H1 (cell line): ENCODE measurements around the gene DPF1. TPM values are rescaled to one million over a fixed set of nuclear protein-coding genes. Genes with fewer than 3 reads are reported as not detected.

Experiments used
- ATF2 ChIP-seq: IDR thresholded peaks from 2 replicates; pipeline ENCODE4 v1.6.1; 2012; ENCODE audit warnings: low read length, inconsistent platforms
- CBX8 ChIP-seq: fragments of 300-800, 300-1000 bp; sonication (generic); IDR thresholded peaks from 2 replicates; pipeline ENCODE4 v1.7.1; 2016; ENCODE audit warnings: low read depth, low read length, borderline replicate concordance
- RBBP5 ChIP-seq: IDR thresholded peaks from 2 replicates; pipeline ENCODE4 v1.7.1; 2012; ENCODE audit warnings: low read depth, mild to moderate bottlenecking, inconsistent platforms, low read length, moderate library complexity, borderline replicate concordance
- polyA plus RNA-seq, 7 experiments: library from polyadenylated mRNA; depleted of rRNA in 3 of 7; stranded (reverse) in 5 of 7; unstranded in 2 of 7; fragments of >200 nt in 5 of 7; fragments of 200-250 nt in 2 of 7; gene quantifications; 1 replicate in 5 of 7; 2 replicates in 1 of 7; 4 replicates in 1 of 7; pipeline versions ENCODE4 v1.2.1 to v1.2.3, GENCODE V29; 2011 to 2013; ENCODE audit warnings: missing spikeins in 2 of 7, mixed read lengths in 2 of 7
- total RNA-seq: library from RNA; stranded (reverse); fragmentation: NEBNext Ultra II Directional; extraction: Animal tissue kit (Norgen Biotek cat#: 25700); gene quantifications from 2 replicates; pipeline ENCODE4 v1.2.1, GENCODE V29; 2021

The DPF1 gene
- total and polyA plus RNA-seq, 2 of the 8 experiments (the other 6 are each of a cell fraction or from before 2014, with no cell fraction given): 12.9 to 15.6 TPM

- TF ChIP-seq RBBP5: no peak
- TF ChIP-seq ATF2: no peak
- TF ChIP-seq CBX8: no peak
These were observed 34.0 kb downstream of the DPF1 start (continued) for GRCh38 chr19:38190061-38190460.
